Measurements from ENCODE around the gene NEBL. TPM values are rescaled to one million over a fixed set of nuclear protein-coding genes. Genes with fewer than 3 reads are reported as not detected.
A peak's percentile ranks its signal among the peaks of the same experiment; 100 is the strongest.

Gene NEBL
- total RNA-seq, 1 experiment from 2014 or later = under 0.01 TPM

DNA sequence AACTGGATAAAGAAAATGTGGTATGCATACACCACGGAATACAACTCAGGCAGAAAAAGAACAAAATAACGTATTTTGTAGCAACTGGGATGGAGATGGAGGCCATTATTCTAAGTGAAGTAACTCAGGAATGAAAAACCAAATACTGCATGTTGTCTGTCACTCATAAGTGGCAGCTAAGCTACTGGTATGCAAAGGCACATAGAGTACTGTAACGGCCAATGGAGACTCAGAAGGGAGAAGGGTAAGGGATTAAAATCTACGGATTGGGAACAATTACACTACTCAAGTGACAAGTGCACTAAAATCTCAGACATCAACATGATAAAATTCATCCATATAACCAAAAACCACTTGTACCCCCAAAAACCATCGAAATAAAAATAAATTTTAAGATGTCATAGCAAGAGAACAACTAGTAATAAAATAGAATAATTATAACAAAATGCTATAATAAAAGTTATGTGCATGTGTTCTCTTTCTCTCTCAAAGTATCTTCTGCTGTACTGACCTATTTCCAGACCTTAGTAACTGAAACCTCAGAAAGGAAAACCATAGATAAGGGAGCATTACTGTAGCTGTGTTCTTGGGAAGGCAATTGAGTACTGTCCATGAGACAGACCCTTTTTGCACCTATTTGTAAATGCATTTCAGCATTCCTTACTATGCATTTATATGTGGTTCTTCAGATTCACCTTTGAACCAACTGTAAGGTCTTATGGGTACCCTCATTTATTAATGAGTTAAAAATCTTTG lies 6.7 kb upstream of the NEBL start:
- no peak for DNase-seq (ENCODE audit: low read depth)

DNA sequence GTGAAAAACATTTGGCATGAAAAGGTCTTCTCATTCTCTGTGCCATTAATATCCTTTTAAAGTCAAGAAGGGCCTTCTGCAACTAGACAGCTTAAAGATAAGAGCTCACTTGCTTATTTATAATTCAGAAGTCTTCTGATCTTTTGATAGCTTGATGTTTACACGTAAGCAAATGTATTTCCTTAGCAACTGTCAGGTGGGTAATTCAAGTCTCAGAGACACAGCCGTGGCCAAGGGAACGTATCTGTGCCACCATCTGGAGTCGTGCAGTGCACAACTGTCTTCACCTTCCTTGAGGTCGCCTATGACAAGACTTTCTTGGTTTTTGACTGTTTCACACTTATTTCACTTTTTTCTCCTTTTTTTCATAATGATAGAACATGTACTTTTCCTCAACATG lies 4.0 kb upstream of the NEBL start:
- no peak for DNase-seq (ENCODE audit: low read depth)

DNA sequence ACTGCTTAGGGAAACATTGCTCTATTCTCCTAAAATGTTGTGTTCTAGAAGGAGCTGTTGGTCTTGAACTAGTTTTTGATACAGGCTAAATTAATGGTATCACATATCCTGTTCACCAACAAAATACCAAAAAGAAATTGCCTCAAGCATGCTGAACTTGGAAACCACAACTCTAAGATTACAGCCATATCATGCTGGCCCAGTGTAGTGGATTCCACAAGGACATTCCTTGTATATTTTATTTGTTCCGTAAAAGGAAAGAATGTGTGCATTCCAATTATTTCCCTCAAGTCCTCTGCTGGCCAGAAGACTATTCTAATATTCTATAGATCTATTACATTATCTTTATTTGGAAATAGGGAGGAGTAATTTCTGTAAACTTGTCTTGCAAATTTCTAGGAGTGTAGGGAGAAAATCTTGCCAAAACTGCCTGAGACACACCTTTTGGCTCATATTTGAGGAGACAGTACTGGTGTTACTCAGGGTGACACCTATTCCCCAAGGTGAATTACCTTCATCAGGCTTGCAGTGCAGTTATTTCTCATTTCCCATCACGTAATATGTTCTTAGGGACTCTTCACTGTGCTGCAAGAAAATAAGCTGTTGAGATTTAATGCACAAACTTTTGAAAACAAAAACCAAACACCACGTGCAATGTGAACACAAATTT lies 1.9 kb upstream of the NEBL start:
- no peak for DNase-seq (ENCODE audit: low read depth)

DNA sequence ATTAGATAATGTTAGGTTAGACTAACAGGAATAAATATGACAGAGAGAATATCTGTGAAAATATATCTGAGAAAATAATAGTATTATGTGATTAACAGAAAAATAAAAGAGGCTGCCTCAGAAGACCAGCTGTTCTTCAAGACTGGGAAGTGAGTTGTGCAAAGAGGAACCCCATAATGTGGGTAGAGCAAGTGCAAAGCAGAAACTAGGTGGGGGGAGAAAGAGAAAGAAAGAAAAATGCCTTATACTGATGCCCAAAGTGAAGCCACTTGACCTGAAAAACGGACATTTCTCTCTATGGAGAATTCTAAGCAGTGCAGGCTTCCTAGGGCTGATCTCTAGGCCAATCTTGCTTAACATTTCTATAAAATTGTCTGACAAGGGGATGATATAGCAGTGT lies 3.8 kb downstream of the NEBL start:
- DNase-seq (ENCODE audit: low read depth) = no peak

DNA sequence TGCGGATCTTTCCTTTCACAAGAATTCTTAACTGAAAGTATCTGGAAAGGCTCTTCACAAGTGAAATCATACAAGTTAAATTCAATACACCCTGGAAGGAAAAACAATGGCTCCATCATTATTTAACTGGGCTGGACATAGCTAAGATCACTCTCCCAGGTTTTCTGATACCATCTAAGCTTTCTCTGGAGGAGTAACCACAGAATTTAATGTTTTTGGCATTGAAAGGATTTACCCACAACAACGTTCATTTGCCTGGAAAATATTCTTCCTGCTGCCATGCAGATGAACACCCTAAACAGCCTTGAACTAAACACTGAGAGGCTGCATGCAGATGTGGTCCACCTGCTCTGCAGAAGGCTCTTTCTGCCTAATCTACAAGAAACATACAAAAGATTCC lies 4.3 kb downstream of the NEBL start:
- DNase-seq (ENCODE audit: low read depth) = no peak

DNA sequence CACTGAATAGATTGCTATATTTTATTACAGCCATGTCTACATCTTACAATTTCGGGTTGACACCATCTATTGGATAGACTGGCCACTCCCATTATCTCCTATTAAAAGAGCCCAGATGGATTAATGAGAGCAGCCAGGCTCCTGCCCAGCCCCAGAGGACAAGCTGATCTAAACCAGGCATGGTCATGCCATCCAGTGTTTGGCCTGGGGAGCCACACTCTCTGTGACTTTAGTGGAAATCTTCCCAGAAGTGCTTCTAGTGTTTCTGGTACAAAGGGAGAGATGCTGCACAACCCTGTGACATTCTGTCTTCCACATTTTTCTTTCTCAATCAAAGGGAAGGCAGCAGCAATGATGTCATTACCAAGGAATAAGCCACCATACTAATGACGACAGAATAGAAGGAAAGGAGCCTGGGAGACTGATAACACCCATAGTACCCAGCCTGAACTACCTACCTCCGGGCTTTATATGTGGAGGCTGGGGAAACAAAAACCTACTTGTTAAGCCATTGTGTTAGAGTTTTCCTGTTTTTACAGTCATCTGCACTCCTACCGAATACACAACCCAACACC lies 5.0 kb downstream of the NEBL start:
- DNase-seq (ENCODE audit: low read depth) = no peak

DNA sequence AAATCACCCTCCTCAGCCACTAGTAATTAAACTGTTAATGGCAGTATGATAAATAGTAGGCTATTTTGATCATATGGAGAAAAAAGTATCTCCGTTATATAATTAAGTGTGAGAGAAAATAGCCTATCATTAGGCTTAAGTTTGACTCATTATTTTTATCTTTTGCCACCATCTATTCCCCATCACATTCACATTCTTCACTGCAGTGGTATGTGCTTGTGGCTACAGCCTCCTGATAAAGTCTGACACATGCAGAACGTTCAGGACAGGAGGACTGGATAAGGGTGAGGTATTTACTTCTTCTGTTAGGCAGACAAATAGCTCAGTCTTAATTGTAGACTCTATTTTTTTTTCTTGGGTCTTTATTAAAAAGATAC lies 5.8 kb downstream of the NEBL start:
- DNase-seq (ENCODE audit: low read depth) = peak; percentile 77

DNA sequence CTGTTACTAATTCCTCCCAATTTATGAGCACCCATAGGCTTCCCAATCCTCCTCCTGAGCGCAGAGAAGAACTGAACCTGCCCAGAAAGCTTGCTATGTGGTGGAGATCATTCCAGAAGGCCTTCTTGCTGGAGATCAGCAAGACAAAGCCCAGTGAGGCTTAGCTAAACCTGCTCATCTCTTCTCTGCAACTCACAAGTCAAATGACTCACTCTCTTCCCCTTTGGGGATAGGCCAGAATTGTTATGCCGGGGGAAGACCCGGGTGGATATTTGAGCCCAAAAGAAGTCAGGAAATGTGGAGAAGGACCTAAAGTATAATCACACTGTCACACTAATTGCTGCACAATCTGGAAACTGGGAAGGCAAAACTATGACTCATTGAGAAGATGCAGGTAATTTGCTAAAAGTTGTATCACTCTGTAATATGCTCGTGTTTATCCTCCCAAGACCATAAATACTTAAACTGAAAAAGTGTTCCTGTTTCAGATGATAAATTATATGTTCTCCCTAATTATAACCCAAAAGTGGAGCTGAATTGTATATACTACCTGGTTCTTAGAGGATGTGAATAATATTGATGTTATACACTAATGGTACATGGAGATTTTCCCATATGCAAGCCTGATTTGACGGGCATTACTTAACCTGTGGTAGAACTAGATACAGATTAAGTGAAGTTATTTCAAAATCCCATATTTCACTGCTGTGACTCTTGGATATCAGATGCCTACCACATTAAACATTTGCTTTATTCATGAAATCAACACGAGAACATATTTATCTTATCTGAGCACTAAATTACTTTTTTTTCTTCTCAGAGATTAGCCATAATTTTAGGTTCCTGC lies 6.4 kb downstream of the NEBL start:
- DNase-seq (ENCODE audit: low read depth) = peak; percentile 66

DNA sequence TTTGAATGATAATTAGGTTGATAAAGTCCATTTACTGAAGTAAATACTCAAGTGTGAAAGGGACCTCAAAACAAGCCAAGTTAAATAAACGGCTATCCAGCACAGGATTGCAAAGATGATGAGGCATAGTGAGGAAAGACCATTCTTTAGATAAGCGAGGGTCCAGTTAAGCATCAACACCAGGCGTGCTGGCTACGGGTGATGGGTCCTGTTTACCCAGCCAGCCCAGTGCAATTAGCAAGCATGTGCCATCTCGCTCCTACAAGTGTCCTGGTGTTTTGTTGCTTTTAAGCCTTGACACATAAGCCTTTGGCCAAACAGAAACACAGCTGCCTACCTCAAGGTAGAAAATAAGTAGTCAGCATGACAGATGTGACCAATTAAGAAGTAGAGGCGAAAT lies 7.1 kb downstream of the NEBL start:
- DNase-seq (ENCODE audit: low read depth) = peak; percentile 4

DNA sequence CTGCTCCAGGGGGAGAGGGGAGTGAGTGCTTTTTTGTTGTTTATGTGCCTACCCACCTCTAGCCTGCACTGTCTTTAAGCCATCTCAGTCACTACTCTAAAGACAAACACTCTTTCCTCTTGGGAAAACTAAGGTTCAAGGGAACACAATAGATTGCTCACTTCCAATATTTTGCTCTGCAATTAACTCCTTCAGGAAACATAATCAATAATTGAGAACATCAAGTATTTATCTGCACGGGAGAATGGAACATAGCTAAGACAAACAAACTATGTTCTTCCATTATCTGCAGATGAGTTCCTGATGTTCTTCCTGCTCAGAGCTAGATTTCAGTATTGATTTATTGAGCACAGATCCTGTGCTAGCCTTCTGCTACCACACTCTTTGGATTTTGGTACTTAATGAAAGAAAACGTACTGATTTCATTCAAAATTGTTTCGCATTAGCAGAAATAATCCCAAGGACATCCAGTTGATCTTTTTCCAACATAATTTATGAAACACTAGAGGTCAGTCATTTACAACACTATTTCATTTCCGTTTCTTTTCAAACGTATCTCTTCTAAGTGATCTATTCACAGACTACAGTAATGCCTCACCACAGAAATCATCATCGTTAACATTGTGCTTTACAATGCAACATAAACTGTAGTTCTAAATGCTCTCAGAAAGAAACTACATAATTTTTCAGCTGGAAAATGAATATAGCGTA lies 8.3 kb downstream of the NEBL start:
- no peak for DNase-seq (ENCODE audit: low read depth)

DNA sequence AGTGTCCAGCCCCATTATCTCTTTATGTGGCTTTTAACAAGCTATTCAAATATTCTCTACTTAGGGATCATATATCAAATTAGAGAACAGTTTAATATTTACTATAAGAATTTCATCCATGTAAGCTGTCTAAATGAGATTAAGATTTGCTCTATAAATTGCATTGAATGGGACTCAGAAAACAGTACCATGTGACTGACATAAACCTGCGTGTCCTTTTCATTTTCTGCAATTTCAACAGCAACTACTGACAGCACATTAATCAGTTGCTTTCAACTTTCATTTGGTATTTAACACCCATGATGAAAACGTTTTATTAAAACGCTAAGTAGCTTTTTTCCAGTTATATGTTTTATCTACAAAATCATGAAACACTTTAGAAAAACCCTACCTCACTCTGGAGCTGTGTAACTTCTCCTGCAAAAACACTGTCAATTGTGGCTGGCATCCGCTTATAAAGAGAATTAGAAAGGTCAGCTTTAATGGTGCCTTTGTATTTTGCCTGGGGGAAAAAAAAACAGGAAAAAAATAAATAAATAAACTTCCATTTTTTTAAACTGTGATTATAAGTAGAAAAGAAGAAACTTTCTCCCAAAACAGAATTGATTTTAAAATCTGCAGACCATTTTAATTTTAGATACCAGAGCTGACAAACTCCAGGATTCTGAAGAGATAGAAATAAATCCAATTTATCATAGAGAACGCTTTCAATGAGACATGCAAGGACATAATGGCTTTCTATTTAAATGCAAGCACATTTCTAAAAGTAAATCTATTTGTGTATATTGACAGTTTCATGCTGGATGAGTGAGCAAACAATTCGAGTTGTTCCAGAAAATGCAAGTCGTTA lies 9.2 kb downstream of the NEBL start:
- DNase-seq (ENCODE audit: low read depth) = no peak

DNA sequence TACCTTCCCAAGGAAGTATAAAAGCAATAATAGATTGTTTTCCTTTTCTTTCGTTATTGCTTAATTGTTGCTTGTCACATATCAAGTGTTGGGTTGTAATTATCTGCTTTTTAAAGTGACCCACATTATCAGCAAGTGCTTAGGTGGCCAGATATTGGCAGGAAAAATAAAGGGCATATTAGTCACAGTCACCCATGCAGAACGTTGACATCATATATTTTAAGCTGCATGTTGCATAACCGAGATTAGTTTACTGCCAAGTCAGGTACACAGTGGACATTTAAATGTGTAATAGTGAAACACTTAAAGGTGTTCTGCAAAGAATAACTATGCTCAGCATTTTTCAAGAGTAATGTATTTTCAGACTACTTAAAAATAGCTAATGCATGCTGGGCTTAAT lies 11.4 kb downstream of the NEBL start:
- DNase-seq (ENCODE audit: low read depth) = peak; percentile 44

DNA sequence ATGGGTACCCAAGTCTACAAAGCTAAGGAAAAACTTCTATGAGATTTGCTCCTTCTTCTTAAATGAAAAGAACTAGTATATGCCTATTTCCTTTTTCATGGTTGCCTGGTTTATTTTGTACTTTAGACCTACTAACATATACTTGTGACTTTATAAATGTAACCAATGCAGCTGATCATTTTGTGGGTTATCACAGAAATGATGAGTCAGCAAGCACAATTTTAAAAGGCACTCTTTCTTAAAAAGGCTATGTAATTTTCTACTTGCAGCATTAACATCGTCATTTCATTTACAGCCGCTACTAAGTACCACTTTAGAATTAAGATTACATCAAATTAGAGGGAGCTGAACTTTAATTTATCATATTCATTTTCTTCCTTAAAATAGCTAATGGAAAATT lies 13.6 kb downstream of the NEBL start:
- no peak for DNase-seq (ENCODE audit: low read depth)

DNA sequence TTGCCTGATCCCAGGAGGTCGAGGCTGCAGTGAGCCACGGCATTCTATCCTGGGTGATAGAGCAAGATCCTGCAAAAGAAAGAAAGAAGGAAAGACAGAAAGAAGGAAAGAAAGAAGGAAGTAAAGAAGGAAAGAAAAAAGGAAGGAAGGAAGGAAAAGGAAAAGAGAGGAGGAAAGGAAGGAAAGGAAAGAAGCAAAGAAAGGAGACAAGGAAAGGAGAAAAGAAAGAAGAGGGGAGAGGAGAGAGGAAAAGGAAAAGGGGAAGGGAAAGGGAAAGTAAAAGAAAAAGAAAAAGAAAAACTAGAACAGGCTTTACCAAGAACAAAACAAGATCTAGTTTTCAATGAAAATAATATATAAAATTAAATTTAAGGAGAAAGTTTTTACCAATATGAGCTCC lies 15.0 kb downstream of the NEBL start:
- no peak for DNase-seq (ENCODE audit: low read depth)

DNA sequence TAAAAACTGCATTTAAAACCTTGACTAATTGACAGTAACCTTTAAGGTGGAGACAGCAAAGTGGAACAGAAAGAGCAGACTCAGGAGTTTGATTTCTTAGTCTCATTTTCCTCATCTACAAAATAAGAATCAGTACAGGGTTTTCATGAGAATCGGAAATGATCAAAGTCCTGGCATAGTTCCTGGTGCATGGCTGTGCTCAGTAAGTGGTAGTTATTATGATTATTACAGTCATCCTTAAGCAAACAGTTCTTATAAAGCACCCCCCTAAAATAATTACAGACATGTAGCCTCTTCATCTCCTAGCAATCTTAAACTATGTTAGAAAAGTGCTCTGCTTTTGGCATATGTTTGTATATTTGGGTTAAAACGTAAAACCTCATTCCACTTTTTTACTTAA lies 18.0 kb downstream of the NEBL start:
- DNase-seq (ENCODE audit: low read depth) = no peak

DNA sequence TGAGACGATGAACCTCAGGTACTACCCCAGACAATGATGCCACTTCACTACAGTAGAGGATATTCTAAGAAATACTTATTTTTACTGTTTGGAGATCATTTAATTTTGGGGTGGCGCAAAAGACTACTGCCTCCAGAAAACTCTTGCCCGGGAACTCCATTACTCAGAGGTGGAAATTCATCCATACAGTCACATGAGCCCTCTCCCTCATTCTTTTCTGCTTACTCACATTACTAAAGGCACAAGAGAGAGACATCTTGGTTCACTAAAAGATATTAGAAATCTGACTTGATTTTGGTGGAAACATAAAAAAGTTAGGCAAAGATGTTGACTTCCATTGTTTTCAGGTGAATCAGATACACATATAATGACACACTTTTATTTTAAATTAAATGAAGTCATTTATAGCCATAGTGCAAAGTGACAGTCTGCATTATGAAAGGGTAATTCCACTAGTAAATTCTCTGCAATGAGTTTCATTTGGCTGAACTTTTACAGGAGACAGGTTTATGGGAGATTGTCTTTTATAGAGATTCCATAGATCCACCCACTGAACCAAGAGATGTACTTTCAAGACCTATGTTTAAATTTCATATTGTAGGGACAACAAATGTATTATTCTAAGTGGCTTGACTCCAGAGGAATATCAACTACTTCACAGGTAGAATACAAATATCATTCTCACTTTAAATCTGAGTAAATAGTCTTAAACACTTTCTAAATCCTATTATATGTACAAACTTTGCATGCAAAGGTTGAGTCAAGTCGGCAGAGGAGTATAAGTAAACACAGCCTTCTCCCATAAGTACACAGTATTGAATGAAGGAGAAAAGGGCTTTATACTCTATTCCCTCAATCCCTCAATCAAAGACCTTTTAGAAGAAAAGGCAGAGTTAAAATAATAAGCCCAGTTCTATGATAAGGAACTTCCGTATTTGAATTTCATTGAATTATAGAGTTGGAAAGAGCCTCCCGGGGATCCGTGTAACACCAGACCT lies 18.8 kb downstream of the NEBL start:
- DNase-seq (ENCODE audit: low read depth) = peak; percentile 5

DNA sequence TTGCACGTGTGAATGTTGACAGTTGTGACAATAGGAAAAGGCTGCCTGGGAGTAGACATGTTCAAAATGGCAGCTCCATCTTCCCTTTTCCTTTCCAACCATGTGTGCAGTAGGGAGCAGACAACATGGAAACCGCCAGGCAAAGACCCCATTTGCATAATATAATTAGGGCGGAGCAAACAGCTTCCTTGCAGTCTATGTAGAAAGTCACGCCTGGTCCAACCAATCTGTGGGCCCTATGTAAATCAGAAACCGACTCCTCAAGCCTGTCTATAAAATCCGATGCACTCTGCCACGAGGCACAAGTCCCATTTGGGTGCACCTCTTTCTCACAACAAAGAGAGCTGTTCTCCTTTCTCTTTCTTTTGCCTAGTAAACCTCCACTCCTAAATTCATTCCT lies 19.6 kb downstream of the NEBL start:
- no peak for DNase-seq (ENCODE audit: low read depth)

DNA sequence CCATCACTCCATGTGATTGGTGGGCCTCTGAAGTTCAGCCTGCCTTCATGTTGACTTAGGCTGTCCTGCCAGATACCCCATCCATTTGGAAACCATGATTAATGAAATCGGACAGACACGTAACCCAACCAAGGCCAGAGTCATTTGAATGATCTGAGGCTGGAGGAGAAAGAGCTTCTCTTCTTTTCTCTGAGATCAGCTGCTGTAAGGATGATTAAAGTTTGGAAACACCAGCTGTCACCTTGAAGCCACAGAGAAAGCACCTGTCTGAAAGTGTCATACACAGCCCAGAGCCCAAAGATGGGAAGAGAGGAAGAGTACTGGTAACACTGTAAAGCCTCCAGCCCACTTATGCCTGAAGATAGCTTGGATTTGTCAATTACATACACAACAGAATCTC lies 22.9 kb downstream of the NEBL start:
- DNase-seq (ENCODE audit: low read depth) = no peak

DNA sequence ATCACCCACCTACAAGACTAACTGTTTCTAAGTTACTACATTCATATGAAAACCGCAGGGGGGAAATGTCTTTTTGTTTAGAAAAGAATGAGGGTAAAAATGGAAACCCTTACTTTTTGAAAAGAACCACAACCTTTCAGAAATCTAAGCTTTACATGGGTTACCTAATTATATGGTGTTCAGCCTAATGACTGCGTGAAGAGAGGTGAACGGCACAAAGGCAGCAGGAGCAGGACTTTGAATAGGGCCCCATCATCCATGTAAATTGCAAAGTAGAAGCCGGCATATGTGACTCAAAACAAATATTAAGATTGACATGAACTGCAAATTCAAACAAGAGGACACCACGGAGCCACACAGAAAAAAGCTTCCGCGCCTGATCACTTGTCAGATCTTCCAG lies 25.1 kb downstream of the NEBL start:
- DNase-seq (ENCODE audit: low read depth) = no peak

DNA sequence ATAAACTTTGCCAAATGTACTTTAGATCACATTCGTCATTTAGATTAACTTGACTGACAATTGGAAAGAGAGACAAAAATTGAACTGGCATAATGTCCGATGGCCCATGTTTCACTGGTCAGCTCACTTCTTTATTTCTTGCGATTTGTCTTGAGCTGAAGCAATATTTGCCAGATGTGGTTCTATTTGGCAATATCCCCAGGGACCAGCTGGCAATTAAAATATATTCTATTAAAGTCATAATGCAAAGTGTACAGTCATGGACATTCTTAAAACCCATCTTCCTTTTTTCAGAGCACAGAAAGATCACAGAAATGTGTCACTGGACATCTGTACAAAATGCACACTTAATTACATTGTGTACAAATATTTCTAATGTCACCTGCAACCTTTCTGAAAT lies 26.3 kb downstream of the NEBL start:
- DNase-seq (ENCODE audit: low read depth) = no peak
